NCI-H146 treated with DMSO at 0.1 percent for 48 hours (cell line): ENCODE results near the gene KLHL7.
"Not testable (repeated sequence)": the region's sequence is repeated elsewhere in the genome, so short reads cannot be mapped to it uniquely, and the experiment has no call there.

Source experiments
- DNase-seq: peaks from one replicate; lab custom pipeline; 2025; ENCODE audit not compliant: unreplicated experiment; lab: John Stamatoyannopoulos, UW

The KLHL7 gene

DNA sequence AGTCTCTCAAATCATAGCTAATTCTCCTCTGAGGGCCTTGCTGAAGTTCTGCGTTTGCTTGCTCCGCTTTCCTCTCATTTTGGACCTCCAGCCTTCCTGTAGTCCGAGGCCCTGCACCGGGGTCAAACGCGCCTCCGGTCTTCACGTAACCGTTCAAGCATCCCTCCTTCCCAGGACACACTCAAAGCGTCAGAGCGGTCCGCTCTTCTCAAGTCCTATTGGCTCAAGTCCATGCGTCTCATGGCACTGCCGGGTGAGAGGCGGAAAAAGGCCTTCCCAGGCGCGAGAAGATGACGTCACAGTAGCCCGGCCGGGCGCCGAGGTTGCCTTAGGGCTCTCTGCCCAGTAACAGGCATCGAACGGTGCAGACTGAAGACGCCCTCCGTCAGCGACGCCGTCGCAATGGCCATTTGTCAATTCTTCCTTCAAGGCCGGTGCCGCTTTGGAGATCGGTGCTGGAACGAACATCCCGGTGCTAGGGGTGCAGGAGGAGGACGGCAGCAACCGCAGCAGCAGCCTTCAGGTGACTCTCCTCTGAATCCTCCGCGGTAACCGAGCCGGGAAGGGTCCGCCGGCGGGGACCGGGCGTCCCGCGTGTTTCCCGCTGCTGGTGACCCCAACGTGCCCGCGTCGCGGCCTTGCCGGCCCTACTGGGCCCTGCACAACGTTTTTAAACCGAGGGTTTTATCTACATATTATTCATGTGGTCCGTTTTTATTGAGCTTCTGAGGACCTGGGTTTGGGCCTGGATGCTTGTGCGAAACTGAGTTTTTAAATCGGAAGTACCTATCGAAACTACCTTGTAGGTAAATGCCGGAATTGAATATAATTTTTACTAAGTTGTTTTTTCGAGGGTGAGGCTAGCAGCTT is 76.3 kb downstream of the KLHL7 start, which contains the start of gene NUP42:
NUP42 (plus strand) TSS at position 365 of the 870 bp plus-strand sequence; CDS start at position 403, 38 bp downstream.
- peak; percentile 95 for DNase-seq

DNA sequence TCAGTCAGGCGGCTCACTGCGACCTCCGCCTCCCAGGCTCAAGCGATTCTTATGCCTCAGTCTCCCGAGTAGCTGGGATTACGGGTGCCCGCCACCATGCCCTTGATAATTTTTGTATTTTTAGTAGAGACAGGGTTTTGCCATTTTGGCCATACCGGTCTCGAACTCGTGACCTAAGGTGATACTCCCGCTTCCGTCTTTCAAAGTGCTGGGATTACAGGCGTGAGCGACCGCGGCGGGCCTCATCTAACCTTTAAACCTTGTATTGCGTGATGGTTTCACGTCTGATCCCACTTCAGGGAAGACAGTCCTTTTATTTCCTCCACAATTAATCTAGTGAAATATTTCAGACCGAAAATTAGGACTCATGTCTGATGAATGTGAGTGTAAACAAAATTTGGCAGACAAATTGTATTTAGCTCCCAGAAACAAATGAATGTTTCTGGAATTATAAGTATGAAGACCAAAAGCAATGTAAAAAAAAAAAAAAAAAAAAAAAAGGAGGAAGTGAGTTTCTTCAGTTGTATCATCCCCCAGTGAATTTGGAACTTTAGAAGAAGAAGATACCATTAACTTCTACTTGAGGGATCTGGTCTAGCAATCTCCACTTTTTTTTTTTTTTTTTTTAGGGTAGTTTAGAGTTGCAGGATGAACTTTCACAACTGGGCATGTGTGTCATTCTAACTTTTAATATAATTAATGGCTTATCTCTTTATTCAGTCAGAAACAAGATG is 77.9 kb downstream of the KLHL7 start:
- no peak for DNase-seq

DNA sequence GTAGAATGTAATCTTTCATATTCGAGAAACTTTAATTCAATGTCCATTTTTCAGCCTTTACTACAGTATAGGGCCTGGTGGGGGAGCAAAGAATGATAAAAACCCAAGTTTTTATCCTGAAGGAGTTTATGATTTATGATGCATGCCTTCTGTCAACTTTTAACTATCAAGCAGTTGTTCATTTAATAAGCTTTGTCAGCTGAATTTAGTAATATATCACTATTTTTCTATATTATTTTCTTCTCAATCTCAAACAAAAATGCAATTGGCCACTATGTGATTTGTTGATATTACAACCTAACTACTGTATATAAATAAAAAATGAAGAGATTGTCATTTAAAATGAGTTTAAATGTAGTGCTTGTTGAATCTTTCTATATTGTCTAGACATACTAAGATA is 78.7 kb downstream of the KLHL7 start:
- no peak for DNase-seq

DNA sequence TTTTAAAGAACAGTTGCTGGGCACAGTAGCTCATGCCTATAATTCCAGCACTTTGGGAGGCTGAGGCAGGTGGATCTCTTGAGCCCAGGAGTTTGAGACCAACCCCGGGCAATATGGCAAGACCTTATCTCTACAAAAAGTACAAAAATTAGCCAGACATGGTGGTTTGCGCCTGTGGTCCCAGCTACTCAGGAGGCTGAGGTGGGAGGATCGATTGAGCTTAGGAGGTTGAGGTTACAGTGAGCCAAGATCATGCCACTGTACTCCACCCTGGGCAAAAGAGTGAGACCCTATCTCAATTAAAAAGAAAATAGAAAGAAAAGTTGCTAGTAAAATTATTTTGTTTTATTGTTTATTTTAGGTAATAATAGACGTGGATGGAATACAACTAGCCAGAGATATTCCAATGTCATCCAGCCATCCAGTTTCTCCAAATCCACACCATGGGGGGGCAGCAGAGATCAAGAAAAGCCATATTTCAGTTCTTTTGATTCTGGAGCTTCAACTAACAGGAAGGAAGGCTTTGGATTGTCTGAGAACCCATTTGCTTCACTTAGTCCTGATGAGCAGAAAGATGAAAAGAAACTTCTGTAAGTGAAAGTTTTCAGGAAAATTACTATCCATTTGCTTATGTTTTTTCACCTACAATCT is 79.2 kb downstream of the KLHL7 start:
- DNase-seq: peak; percentile 21

DNA sequence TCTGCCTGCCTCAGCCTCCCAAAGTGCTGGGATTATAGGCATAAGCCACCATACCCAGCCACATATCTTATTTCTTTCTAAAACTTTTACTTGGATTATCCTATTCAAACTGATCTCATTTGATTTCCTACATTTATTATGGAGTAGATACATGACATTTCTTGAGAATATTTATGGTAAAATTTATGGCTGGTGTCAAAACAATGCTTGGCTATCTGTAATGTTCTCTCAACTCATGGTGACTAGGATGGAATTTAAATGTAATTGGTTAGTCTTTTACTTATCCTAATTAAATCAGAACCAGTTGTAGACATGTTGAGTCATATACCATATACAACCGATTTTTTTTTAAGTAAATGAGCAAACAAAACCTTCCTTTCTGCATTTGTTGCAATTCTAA is 80.4 kb downstream of the KLHL7 start:
- no peak for DNase-seq

DNA sequence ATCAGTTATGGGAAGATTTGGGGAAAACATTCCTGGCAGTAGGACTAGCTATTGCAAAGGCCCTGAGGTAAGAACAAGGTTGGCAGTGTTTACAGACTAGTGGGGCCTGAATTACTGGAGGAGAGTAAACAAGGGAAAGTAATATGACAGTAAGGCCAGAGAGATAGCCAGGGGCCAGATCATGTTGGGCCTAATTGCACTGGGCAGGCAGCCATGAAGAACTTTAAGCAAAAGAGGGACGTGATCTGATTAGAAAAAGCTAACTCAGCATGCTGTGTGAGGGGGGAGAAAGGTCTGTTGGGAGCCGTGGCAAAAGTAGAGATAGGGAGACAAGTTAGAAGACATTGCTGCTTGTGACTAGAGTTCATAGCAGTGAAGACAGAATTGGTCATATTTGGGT is 85.4 kb downstream of the KLHL7 start:
- peak; percentile 46 for DNase-seq

DNA sequence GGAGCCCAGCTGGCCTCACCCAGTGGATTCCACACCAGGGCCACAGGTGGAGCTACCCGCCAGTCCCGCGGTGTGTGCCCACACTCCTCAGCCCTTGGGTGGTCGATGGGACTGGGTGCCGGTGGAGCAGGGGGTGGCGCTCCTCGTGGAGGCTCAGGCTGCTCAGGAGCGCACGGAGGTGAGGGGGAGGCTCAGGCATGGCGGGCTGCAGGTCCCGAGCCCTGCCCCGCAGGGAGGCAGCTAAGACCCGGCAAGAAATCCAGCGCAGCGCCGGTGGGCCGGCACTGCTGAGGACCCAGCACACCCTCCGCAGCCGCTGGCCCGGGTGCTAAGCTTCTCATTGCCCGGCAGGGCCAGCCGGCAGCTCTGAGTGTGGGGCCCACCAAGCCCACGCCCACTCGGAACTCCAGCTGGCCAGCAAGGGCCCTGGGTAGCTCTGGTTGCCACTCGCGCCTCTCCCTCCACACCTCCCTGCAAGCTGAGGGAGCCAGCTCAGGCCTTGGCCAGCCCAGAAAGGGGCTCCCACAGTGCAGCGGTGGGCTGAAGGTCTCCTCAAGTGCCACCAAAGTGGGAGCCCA is 88.2 kb downstream of the KLHL7 start:
- DNase-seq: not testable (repeated sequence)

DNA sequence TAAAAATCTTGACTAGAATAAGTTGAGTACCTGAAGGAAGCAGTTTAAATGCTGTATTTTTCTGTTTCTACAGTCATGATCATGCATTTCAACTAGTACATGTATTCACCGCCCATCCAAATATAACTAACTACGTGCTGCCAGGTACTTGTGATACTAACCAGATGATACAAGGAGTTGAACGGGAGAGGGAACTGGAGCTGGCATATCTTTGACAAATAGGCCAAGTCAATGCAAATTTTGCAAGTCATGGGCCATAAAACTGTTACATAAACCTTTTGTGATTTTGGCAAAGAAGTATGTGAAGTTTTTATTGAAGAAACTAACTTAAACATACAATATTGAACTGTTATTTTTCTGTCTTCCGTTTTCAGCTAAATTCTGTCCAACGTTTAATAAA is 90.7 kb downstream of the KLHL7 start:
- DNase-seq: no peak

DNA sequence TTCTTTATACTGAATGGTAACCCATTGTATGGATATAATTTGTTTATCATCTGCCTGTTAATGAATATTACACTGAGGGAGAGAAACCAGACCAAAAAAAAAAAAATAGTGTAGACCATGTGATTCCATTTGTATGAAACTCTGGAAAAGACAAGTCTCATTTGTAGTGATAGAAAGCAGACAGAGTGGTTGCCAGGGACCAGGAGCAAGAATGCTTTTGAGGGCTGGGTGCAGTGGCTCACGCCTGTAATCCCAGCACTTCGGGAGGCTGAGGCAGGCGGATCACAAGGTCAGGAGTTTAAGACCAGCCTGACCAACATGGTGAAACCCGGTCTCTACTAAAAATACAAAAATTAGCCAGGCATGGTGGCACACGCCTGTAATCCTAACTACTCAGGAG is 92.2 kb downstream of the KLHL7 start:
- DNase-seq: not testable (repeated sequence)

DNA sequence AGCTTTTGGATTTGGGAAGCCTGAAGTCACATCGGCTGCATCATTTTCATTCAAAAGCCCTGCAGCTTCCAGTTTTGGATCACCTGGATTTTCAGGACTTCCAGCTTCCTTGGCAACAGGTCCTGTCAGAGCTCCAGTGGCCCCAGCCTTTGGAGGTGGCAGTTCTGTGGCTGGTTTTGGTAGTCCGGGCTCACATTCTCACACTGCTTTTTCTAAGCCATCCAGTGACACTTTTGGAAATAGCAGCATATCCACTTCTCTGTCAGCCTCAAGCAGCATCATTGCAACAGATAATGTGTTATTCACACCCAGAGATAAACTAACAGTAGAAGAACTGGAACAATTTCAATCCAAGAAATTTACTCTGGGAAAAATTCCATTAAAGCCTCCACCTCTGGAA is 94.7 kb downstream of the KLHL7 start:
- no peak for DNase-seq

DNA sequence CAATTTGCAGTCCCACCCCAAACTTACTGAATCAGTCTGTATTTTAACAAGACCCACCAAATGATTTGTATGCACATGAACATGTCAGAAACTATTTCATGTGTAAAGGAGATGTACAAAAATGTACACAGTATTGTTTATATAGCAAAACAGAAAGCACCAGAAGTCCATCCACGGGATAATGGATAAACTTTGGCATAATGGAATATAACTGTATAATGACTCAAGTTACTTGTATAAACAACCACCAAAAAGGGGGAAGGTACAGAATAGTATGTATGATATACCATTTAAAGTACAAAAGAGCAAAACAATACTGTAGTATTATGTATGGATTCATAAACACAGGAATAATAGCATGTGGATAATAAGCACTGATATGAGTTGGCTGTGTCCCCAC is 98.7 kb downstream of the KLHL7 start:
- no peak for DNase-seq

DNA sequence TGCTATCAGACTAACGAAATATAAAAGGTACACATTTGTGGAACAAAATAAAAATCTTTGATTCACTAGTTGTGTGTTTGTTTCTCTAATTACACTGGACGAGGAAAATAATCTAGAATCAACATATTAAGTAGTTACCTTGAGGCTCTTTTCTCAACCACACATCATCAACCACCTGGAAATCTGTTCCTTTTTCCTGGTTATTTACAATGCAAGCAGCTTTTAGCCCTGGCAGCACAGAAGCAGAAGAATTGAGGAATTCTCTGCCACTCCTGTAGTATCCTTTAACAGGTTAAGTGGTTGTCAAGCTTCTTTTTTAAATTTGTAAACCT is 100.0 kb downstream of the KLHL7 start:
- no peak for DNase-seq

DNA sequence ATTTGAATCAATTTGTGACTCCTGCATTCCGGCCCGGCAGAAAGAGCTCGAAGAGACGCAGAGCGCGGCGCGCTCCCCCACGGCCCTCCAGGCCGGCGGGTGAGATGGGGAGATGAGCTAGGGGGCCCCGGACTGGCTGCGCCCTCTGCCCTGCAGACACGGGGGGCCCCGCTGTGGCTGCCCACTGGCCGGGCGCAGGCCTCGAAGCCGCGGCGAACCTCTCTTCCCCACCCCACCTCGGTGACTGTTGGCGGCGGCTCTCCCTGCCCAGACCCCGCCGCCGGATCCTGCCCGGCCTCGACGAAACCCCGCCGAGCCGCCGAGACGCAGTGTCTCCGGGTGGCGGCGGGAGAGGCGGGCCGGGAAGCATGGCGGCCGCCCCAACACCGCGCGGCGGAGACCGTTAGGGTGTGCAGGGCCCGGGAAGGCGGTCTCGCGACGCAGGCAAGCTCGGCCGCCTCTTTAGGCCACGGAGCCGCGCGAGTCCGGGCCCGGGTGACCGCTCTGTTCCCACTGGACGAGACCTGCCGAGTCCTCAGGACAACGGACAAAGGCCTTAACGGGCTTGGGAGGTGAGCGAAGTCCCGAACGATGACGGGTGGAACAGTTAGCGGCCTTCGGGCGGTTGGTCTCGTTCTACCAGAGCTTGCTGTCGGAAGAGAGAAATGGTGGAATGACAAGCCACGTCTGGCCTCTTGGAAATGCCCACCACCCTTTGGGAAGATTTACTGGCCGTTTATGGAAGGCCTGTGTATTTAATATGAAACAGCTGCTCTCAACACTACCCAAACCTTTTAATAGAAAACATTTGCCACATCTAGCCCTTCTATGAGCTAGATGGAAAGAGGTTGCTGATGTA is 100.6 kb downstream of the KLHL7 start:
- no peak for DNase-seq

DNA sequence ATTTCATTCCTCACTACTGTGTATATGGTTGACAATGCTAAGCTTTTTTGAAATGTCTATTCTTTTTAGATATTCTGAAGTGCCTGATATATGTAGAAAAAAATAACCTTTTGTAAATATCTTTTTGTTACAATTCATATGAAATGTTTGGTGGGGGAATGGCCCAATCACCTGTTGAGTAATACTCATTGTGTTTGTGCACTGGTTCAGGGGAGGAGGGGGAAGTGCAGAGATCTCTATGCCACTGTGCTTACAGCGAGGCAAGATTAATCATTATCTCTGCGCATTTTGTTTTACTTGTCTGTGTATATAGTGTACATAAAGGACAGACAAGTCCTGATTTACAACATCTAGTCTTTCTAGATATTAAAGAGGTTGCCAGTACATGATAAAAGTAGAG is 101.4 kb downstream of the KLHL7 start:
- DNase-seq: no peak

DNA sequence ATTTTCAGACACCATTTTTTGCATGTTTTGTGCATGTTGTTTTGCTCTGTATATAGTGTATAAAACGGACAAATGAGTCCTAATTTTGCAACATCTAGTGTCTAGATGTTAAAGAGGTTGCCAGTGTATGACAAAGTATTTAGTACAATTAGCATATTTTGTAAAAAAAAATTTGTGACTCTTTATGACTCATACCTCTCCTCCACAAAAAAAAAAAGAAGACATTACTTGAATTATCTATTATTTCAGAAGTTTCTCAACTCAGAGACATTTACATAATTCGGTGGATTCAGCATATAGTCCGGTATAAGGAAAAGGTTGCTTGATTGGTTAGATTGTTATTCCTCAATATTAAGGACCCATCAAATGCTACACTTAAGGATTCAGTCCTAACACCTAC is 102.3 kb downstream of the KLHL7 start:
- DNase-seq: no peak

DNA sequence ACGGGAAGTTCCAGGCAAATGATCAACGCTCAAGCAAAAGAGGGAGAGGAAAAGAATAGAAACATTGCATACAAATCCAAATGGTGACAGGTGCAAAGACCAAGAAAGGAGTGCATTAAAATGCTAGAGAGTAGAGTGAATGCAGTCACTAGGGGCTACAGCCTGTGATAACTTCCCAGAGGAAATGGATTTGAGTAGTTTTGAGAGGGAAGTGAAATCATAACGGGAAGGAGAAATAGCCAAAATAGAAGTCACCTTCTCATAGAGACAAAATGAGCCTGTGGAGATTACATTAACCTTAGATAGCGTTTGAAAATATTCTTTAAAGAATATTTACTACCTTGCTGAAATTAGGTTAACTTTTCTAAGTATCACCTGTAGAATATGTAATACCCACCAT is 102.7 kb downstream of the KLHL7 start:
- no peak for DNase-seq

DNA sequence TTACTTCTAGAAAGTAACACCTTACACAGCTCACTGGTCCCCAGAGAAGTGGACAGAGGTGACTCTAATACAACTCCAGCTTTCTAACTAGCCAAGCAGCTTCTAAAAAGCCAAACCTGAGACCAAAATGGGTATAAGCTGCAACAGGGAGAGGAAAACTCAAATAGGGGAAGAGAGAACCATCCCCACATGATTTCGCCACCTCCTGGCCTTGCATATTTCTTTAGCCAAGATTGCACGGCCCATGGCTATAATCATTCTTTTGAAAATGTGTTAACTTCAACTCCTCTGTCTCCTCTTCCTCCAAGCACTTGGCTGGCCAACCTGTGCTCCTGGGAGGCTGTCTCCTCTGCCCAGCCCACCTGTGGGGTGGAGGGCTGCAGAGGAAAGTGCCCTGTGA is 104.9 kb downstream of the KLHL7 start:
- DNase-seq: no peak

DNA sequence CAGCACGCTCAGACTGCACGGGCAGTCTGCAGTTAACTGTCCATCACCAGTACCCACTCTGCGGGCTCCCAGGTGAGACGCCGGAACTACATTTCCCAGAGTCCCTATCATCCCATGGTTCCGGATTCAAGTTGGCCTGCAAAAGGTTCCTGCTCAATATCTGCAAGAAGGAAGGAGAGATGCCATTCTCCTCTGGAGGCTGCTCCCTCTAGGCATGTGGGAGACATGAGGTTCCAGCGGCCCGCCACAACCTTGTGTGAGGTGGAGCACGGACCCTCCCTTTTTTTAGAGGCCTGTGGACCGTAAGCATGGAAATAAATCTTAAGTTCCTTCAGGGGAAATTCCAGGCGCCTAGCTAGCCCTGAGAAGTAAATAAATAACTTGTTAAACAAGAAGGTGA is 106.0 kb downstream of the KLHL7 start:
- no peak for DNase-seq

DNA sequence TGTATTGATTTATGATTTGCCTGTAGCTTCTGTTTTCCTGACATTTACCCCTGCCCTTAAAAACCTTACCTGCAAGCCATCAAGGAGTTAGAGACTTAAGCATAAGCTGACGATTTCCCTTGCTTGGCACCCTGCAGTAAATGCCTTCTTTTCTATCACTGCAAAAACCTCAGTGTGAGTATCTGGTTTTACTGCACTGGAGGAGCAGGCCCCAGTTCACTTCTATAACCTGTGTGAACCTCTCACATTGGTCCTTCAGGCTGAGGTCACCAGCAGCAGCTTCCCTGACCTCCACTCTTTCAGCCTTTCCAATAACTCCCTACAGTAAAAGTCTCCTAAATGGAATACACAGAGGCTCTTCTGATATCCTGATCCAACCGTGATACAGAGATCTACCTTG is 106.8 kb downstream of the KLHL7 start:
- no peak for DNase-seq

DNA sequence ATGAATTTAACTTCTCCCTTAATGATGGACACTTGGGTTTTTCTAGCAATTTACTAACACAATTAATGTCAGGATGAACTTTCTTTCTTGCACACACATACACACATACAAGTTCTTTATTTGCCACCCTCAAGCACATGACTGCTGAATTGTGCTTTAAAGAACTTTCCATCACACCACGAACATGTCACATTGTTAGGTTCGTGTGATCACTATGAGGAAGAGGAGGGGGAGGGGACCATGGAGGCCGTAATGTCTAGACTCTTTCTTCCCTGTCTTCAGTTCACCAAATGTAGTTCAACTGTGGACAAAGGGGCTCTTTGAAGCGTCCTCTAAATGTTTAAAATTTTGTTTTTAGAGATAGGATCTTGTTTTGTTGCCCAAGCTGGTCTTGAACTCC is 107.3 kb downstream of the KLHL7 start:
- DNase-seq: no peak

DNA sequence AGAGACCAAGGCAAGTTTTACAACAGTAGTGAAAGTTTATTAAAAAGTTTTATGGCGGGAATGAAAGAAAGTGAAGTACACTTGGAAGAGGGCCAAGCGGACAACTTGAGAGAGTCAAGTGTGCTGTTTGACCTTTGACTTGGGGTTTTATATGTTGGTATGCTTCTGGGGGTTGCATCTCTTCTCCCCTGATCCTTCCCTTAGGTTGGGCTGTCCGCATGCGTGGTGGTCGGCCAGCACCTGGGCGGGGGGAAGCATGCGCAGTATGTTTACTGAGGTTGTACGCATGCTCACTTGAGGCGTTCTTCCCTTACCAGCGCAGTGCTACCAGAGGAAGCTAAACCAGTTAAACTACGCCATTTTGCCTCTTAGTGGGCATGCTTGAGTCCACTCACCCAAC is 108.2 kb downstream of the KLHL7 start:
- DNase-seq: no peak
